Measurements from ENCODE around the gene IL10. TPM values are rescaled to one million over a fixed set of nuclear protein-coding genes. Genes with fewer than 3 reads are reported as not detected.

The IL10 gene
- total RNA-seq, 1 donor from 2014 or later: not detected

DNA sequence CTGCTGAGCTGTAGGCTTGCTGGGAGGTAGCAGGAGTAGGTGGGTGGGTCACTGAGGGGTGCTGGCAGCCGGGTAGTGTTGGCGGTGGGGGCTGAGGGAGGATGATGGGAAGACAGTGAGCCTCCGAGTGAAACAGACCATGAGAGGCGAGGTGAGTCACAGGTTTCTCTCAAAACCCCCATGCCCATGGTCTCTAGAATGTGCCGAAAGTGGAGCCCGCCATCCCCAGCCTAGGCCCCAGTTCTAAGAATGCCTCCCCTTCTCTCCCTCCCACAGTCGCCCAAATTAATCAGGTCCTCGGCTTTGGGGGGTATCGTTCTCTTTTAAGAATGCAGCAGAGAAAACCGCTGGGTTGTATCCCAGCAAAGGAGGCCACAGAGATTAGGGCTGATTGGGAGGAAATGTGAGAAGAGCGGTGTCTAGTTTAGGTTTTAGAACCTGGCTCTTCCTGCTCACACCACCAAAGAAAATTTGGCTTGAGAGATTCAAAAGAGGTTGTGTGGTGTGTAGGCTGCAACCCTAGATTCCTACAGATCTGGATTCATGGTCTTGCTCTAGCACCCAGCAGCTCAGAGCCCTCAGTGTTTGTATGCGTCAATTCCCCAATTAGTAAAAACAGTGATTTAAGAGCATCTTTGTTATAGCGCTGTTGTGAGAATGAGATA is 29.4 kb downstream of the IL10 start:
- Mint-ChIP-seq H3K27me3 (ENCODE audit: low read depth) (no peaks in the 10 kb centered on the region), H3K4me3 (ENCODE audit: unreplicated experiment) (no peak overlapping the region), H3K27ac (ENCODE audit: unreplicated experiment) (no peak overlapping the region), H3K36me3 (ENCODE audit: low read depth) (no peaks in the 10 kb centered on the region), H3K9me3 (ENCODE audit: low read depth) (no peaks in the 10 kb centered on the region), H3K4me1 (ENCODE audit: low read depth) (peaks cover 11% of the 10 kb centered on the region)
- TF ChIP-seq, protein P1, sequence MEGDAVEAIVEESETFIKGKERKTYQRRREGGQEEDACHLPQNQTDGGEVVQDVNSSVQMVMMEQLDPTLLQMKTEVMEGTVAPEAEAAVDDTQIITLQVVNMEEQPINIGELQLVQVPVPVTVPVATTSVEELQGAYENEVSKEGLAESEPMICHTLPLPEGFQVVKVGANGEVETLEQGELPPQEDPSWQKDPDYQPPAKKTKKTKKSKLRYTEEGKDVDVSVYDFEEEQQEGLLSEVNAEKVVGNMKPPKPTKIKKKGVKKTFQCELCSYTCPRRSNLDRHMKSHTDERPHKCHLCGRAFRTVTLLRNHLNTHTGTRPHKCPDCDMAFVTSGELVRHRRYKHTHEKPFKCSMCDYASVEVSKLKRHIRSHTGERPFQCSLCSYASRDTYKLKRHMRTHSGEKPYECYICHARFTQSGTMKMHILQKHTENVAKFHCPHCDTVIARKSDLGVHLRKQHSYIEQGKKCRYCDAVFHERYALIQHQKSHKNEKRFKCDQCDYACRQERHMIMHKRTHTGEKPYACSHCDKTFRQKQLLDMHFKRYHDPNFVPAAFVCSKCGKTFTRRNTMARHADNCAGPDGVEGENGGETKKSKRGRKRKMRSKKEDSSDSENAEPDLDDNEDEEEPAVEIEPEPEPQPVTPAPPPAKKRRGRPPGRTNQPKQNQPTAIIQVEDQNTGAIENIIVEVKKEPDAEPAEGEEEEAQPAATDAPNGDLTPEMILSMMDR (IDR thresholded peaks at IDR 0.05): no peak
- DNase-seq (ENCODE audit: low spot score): no peak

DNA sequence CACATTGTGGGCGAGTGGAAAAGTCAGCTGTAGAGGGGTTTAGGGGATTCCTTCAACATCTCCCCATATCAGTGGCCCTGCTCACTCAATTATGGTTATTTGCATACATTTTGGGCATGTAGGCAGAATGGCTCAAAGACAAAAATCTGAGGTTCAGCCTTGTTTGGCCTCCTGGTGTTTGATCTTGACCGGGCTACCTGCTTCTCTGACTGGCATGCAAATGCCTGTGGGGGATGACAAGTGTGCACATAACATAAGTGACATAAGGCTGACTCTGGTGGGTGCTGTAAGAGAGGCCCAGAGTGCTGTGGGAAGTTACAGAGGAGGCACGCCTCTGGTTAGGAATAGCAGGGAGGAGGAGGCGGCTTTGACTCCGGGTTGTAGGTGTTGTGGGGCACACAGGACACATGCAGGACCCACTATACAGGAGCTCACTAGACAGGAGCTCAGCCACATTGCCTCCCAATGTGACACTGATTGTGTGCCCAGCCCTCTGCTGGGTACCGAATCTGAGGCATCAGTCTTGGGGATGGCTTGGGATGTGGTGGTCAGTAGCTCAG is 31.1 kb downstream of the IL10 start:
- H3K4me3 Mint-ChIP-seq (ENCODE audit: unreplicated experiment): no peak overlapping the region
- H3K27ac Mint-ChIP-seq (ENCODE audit: unreplicated experiment): no peak overlapping the region
- TF ChIP-seq, protein P1 (IDR thresholded peaks at IDR 0.05): no peak
- peaks cover 13% of the 10 kb centered on the region for H3K4me1 Mint-ChIP-seq (ENCODE audit: low read depth)
- H3K27me3 Mint-ChIP-seq (ENCODE audit: low read depth): no peaks in the 10 kb centered on the region
- no peaks in the 10 kb centered on the region for H3K9me3 Mint-ChIP-seq (ENCODE audit: low read depth)
- H3K36me3 Mint-ChIP-seq (ENCODE audit: low read depth): peaks cover 1% of the 10 kb centered on the region
- DNase-seq (ENCODE audit: low spot score): no peak

GRCh38 chr1:206739411-206740076 is 32.8 kb downstream of the IL10 start:
- H3K9me3 Mint-ChIP-seq (ENCODE audit: low read depth): no peaks in the 10 kb centered on the region
- TF ChIP-seq, protein P1 (IDR thresholded peaks at IDR 0.05): no peak
- no peak overlapping the region for H3K4me3 Mint-ChIP-seq (ENCODE audit: unreplicated experiment)
- H3K27me3 Mint-ChIP-seq (ENCODE audit: low read depth): no peaks in the 10 kb centered on the region
- no peak overlapping the region for H3K27ac Mint-ChIP-seq (ENCODE audit: unreplicated experiment)
- H3K4me1 Mint-ChIP-seq (ENCODE audit: low read depth): peaks cover 13% of the 10 kb centered on the region
- H3K36me3 Mint-ChIP-seq (ENCODE audit: low read depth): peaks cover 1% of the 10 kb centered on the region
- no peak for DNase-seq (ENCODE audit: low spot score)

DNA sequence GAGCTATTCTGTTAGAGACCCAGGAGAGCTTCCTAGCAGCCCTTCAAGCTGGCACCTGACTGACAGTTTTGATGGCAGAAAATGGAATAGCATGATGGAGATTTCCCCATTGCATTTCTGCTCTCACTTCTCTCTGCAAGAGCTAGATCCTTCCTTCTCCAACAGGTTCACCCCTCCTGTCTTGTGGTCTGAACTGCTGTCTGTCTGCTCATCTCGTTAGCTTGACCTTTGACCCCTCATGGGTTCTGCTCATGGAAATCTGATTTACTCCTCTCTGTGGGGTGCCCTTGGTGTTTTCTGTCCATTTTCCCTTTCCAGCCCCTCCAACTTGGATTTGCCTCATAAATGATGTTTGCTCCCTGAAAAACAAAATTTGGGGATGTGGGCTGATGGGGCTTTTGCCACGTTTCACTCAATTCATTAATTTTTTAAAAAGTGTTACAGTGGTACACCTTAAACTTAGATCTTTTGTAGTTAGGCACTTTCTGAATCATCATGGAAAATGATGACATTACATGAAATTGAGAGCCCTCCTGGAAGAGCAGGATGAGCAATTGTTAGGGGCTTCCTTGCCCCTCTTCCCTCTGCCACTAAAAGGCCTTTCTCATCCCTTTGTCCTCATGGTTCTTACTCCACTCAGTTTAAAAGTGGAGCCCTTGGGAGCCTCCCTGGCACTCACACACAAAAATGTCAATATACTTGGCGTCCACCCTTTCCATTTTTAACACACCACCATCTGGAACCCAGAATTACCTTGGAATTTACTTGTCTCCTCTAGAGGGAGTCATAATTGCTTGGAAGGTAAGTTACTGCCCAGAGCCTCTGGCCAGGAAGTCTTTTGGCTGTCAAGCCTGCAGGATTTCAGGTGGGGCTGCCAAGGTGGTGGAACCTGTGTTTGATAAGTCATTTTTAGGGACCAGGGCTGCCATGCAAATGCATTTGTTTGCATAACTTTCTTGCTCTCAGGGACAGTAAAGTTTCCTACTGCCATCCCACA is 33.6 kb downstream of the IL10 start:
- TF ChIP-seq, protein P1 (IDR thresholded peaks at IDR 0.05): peak; percentile 69
- Mint-ChIP-seq H3K27ac (ENCODE audit: unreplicated experiment) (peak overlapping the region; percentile 49), H3K4me1 (ENCODE audit: low read depth) (peaks cover 13% of the 10 kb centered on the region), H3K36me3 (ENCODE audit: low read depth) (peaks cover 1% of the 10 kb centered on the region), H3K27me3 (ENCODE audit: low read depth) (no peaks in the 10 kb centered on the region), H3K4me3 (ENCODE audit: unreplicated experiment) (no peak overlapping the region), H3K9me3 (ENCODE audit: low read depth) (no peaks in the 10 kb centered on the region)
- no peak for DNase-seq (ENCODE audit: low spot score)

Measured in chondrocyte (in vitro differentiated cells).